Esophagus muscularis mucosa (tissue), 4 donors: ENCODE measurements around the gene FGD5. TPM values are rescaled to one million over a fixed set of nuclear protein-coding genes. Genes with fewer than 3 reads are reported as not detected.

ENCODE experiments used
- DNase-seq: peaks from one replicate; pipeline ENCODE4 v3.0.0-alpha.2; 2017; ENCODE audit errors: extremely low spot score
- H3K27ac ChIP-seq, 4 donors: fragments of 200-600 bp; sonication (generic); replicated peaks in 1 of 4; 1 replicate in 3 of 4; 2 replicates in 1 of 4; pipeline ENCODE4 v1.5.1; 2016 to 2019; ENCODE audit warnings: mild to moderate bottlenecking in 1 of 4
- H3K27me3 ChIP-seq, 4 donors: fragments of 200-600 bp; sonication (generic); one replicate each; pipeline versions ENCODE4 v1.5.1 to v1.6.0; 2016 to 2019
- H3K36me3 ChIP-seq, 4 donors: fragments of 200-600 bp; sonication (generic); one replicate each; pipeline ENCODE4 v1.5.1; 2016 to 2019
- H3K4me1 ChIP-seq, 4 donors: fragments of 200-600 bp; sonication (generic); one replicate each; pipeline ENCODE4 v1.5.1; 2016 to 2019
- H3K4me3 ChIP-seq, 4 donors: fragments of 200-600 bp; sonication (generic); 1 replicate in 2 of 4; 2 replicates in 2 of 4; pipeline ENCODE4 v1.5.1; 2016 to 2019; ENCODE audit warnings: mild to moderate bottlenecking in 4 of 4, moderate library complexity in 1 of 4
- H3K9me3 ChIP-seq, 4 donors: fragments of 200-600 bp; sonication (generic); 1 replicate in 3 of 4; 2 replicates in 1 of 4; pipeline ENCODE4 v1.5.1; 2016 to 2019
- CTCF ChIP-seq, 3 experiments: fragments of 200-600 bp in 2 of 3; fragments of 450-650 bp in 1 of 3; sonication (generic) in 2 of 3; IDR thresholded peaks; one replicate each; pipeline ENCODE4 v1.5.1; 2017 to 2019; ENCODE audit warnings: antibody characterized with exemption in 3 of 3, mild to moderate bottlenecking in 2 of 3, moderate library complexity in 1 of 3
- EP300 ChIP-seq: sonication (generic); formaldehyde crosslinking; IDR thresholded peaks from one replicate; pipeline ENCODE4 v1.6.1; 2017; ENCODE audit warnings: antibody characterized with exemption
- POLR2A ChIP-seq: fragments of 450-650 bp; IDR thresholded peaks from one replicate; pipeline ENCODE4 v1.6.1; 2017; ENCODE audit warnings: antibody characterized with exemption, moderate library complexity, mild to moderate bottlenecking, low read depth
- POLR2AphosphoS5 ChIP-seq, 2 donors: sonication (generic); formaldehyde crosslinking; IDR thresholded peaks; one replicate each; pipeline ENCODE4 v1.6.1; 2017; ENCODE audit warnings: antibody characterized with exemption in 2 of 2
- WGBS: methylation state at CpG from one replicate; pipeline ENCODE4 v1.1.5; 2018; 5-methylcytosine and 5-hydroxymethylcytosine counted together
- intact Hi-C: fragments of 100-400 bp; cut with DNase I; formaldehyde crosslinking; loops from one replicate; pipeline ENCODE4 v1.15.1; 2023
- total RNA-seq, 4 donors: library from RNA; depleted of rRNA; stranded (reverse); fragments of >200 nt; gene quantifications; one replicate each; pipeline versions ENCODE4 v1.1.0 to v1.2.1, GENCODE V29; 2016

FGD5 gene
- total RNA-seq, 4 donors from 2014 or later, result 15.4 to 21.1 (median 16.1) TPM

- intact Hi-C loops, result no loop called here
- H3K27ac ChIP-seq, result no peak overlapping the region
- 81% methylated on average over 4 of the region's 4 CpGs for WGBS
- peaks cover 0 to 26% (median 16%) of the 10 kb centered on the region in 4 donors for H3K4me1 ChIP-seq
- TF ChIP-seq EP300 (no peak), POLR2AphosphoS5 (IDR thresholded peaks at IDR 0.05) (no peak), CTCF (IDR thresholded peaks at IDR 0.05) (no peak), POLR2A (no peak)
- H3K36me3 ChIP-seq, result no peaks in the 10 kb centered on the region
- H3K9me3 ChIP-seq, result no peaks in the 10 kb centered on the region
- no peak overlapping the region for H3K4me3 ChIP-seq
- peaks cover 0 to under 1% (median 0%) of the 10 kb centered on the region in 4 donors for H3K27me3 ChIP-seq
- no peak for DNase-seq
These were observed 19.6 kb upstream of the FGD5 start for GRCh38 chr3:14799146-14799545.

- no peaks in the 10 kb centered on the region for H3K9me3 ChIP-seq
- peaks cover 0 to 17% (median 0%) of the 10 kb centered on the region in 4 donors for H3K27me3 ChIP-seq
- H3K27ac ChIP-seq, result no peak overlapping the region
- intact Hi-C loops, result no loop called here
- no peaks in the 10 kb centered on the region for H3K36me3 ChIP-seq
- peaks cover 16 to 40% (median 25%) of the 10 kb centered on the region in 4 donors for H3K4me1 ChIP-seq
- DNase-seq, result no peak
- WGBS, result 80% methylated on average over 7 of the region's 9 CpGs
- no peak overlapping the region for H3K4me3 ChIP-seq
- no peak for TF ChIP-seq POLR2A
- no peak for TF ChIP-seq POLR2AphosphoS5 (IDR thresholded peaks at IDR 0.05)
- TF ChIP-seq CTCF (IDR thresholded peaks at IDR 0.05), result no peak
- no peak for TF ChIP-seq EP300
These were observed 17.7 kb upstream of the FGD5 start for GRCh38 chr3:14801031-14801430.

- Histone ChIP-seq H3K36me3 (no peaks in the 10 kb centered on the region), H3K4me3 (no peak overlapping the region), H3K9me3 (no peaks in the 10 kb centered on the region), H3K27me3 (peaks cover 0 to 18% (median 0%) of the 10 kb centered on the region in 4 donors), H3K27ac (no peak overlapping the region), H3K4me1 (peaks cover 18 to 34% (median 25%) of the 10 kb centered on the region in 4 donors)
- no peak for DNase-seq
- intact Hi-C loops, result no loop called here
- 74% methylated on average over 8 of the region's 10 CpGs for WGBS
- TF ChIP-seq POLR2AphosphoS5 (IDR thresholded peaks at IDR 0.05) (no peak), CTCF (IDR thresholded peaks at IDR 0.05) (no peak), POLR2A (no peak), EP300 (no peak)
These were observed 16.9 kb upstream of the FGD5 start for GRCh38 chr3:14801668-14802380.

GRCh38 chr3:14802381-14802731, 16.4 kb upstream of the FGD5 start:
- no peak overlapping the region for H3K27ac ChIP-seq
- TF ChIP-seq POLR2AphosphoS5 (IDR thresholded peaks at IDR 0.05) (no peak), CTCF (IDR thresholded peaks at IDR 0.05) (no peak), POLR2A (no peak), EP300 (no peak)
- no peak overlapping the region for H3K4me3 ChIP-seq
- H3K27me3 ChIP-seq, result peaks cover 0 to 21% (median 0%) of the 10 kb centered on the region in 4 donors
- intact Hi-C loops, result no loop called here
- H3K4me1 ChIP-seq, result peaks cover 18 to 33% (median 29%) of the 10 kb centered on the region in 4 donors
- no peak for DNase-seq
- no peaks in the 10 kb centered on the region for H3K9me3 ChIP-seq
- H3K36me3 ChIP-seq, result no peaks in the 10 kb centered on the region
- WGBS, result 60% methylated on average over 1 of the region's 7 CpGs
